Adrenal gland (tissue), 12 donors: ENCODE results near the gene EIF1AD. TPM values are rescaled to one million over a fixed set of nuclear protein-coding genes. Genes with fewer than 3 reads are reported as not detected.

ENCODE experiments used
- DNase-seq, 7 donors: peaks; one replicate each; pipeline ENCODE4 v3.0.0-alpha.2; 2019 to 2020
- H3K27ac ChIP-seq, 5 donors: fragments of 200-600 bp; sonication (generic) in 4 of 5; 1 replicate in 3 of 5; 2 replicates in 2 of 5; pipeline versions ENCODE4 v1.5.1 to v1.8.0; 2016 to 2020; ENCODE audit warnings: mild to moderate bottlenecking in 1 of 5
- H3K27me3 ChIP-seq: fragments of 200-600 bp; 2 replicates; pipeline ENCODE4 v1.8.0; 2021
- H3K36me3 ChIP-seq, 2 donors: fragments of 200-600 bp; replicated peaks in 1 of 2; 1 replicate in 1 of 2; 2 replicates in 1 of 2; pipeline versions ENCODE4 v1.5.1 to v1.8.0; 2018 to 2022
- H3K4me1 ChIP-seq, 2 donors: fragments of 200-600 bp; replicated peaks in 1 of 2; 1 replicate in 1 of 2; 2 replicates in 1 of 2; pipeline versions ENCODE4 v1.5.1 to v1.8.0; 2018 to 2021
- H3K4me3 ChIP-seq, 4 donors: fragments of 200-600 bp; sonication (generic) in 3 of 4; one replicate each; pipeline ENCODE4 v1.5.1; 2016 to 2018
- H3K9me3 ChIP-seq, 3 donors: fragments of 200-600 bp; sonication (generic) in 1 of 3; replicated peaks in 1 of 3; 1 replicate in 2 of 3; 2 replicates in 1 of 3; pipeline versions ENCODE4 v1.5.1 to v1.8.0; 2016 to 2021
- CTCF ChIP-seq, 6 experiments: fragments of 450-650 bp in 4 of 6; fragments of 200-600 bp in 2 of 6; sonication (generic) in 1 of 6; IDR thresholded peaks; 1 replicate in 5 of 6; 2 replicates in 1 of 6; pipeline versions ENCODE4 v1.5.1 to v1.8.0; 2016 to 2021; ENCODE audit warnings: antibody characterized with exemption in 6 of 6, mild to moderate bottlenecking in 2 of 6, moderate library complexity in 1 of 6
- POLR2A ChIP-seq, 2 donors: fragments of 450-650 bp; IDR thresholded peaks; one replicate each; pipeline ENCODE4 v1.6.1; 2017; ENCODE audit warnings: antibody characterized with exemption in 2 of 2, mild to moderate bottlenecking in 2 of 2, moderate library complexity in 1 of 2
- whole genome bisulfite sequencing, 4 donors: extraction: QIAGEN DNeasy Blood & Tissue Kit in 2 of 4; methylation state at CpG; one replicate each; pipeline versions ENCODE4 v1.1.5 to v1.1.7; 2013 to 2017; 5-methylcytosine and 5-hydroxymethylcytosine counted together
- intact Hi-C, 2 donors: fragments of 100-400 bp; cut with DNase I; formaldehyde crosslinking; loops; one replicate each; pipeline versions ENCODE4 v1.14.1 to v1.15.0; 2022 to 2023
- polyA plus RNA-seq, 3 donors: library from polyadenylated mRNA; stranded (reverse); fragments of 200-250 nt in 2 of 3; fragments of 350-450 nt in 1 of 3; fragmentation: Illumina TruSeq in 1 of 3; extraction: RNeasy Lipid Tissue Mini Kit (QIAGEN cat#74804) in 1 of 3; gene quantifications; one replicate each; pipeline ENCODE4 v1.2.3, GENCODE V29; 2013 to 2014
- total RNA-seq, 9 donors: library from RNA; depleted of rRNA in 4 of 9; stranded (reverse); fragments of >200 nt in 4 of 9; fragments of 120-200 nt in 1 of 9; fragmentation: NEBNext Ultra II Directional in 1 of 9; extraction: Animal tissue kit (Norgen Biotek cat#: 25700) in 1 of 9; gene quantifications; one replicate each; pipeline versions ENCODE4 v1.1.0 to v1.2.4, GENCODE V29; 2013 to 2023
- donor health status: healthy with polysubstance abuse.
- donor health status: Bipolar disorder and iron deficiency.
- donor health status: DM: yes; HTN: yes; CAD: no.
- donor health status: DM: no; HTN: no; CAD: no.
- donor health status: DM: no; HTN: no; CAD: no.
- donor health status: DM: yes; HTN: yes; CAD: no.

The EIF1AD gene
- total and polyA plus RNA-seq, 12 donors = 15.5 to 49.0 (median 29.6) TPM

GRCh38 chr11:65976216-65977176 lies 25.5 kb downstream of the EIF1AD start:
- no peak for DNase-seq
- H3K36me3 ChIP-seq = peaks cover 0 to 38% of the 10 kb centered on the region in 2 donors
- intact Hi-C loops = no loop called here

GRCh38 chr11:65975771-65976170 lies 26.2 kb downstream of the EIF1AD start:
- TF ChIP-seq POLR2A (IDR thresholded peaks at IDR 0.05) (no peak), CTCF (IDR thresholded peaks at IDR 0.05) (no peak)
- Histone ChIP-seq H3K27ac (no peak overlapping the region), H3K27me3 (no peaks in the 10 kb centered on the region), H3K9me3 (no peaks in the 10 kb centered on the region), H3K4me3 (no peak overlapping the region), H3K36me3 (peaks cover 0 to 38% of the 10 kb centered on the region in 2 donors), H3K4me1 (no peaks in the 10 kb centered on the region)
- intact Hi-C loops = no loop called here
- WGBS, 4 donors = 94 to 96% (median 94%) methylated on average over 9 of the region's 9 CpGs
- DNase-seq = no peak

More at GRCh38 chr11:65976216-65977176, 25.5 kb downstream of the EIF1AD start:
- H3K27ac ChIP-seq = no peak overlapping the region
- H3K4me1 ChIP-seq = no peaks in the 10 kb centered on the region
- no peaks in the 10 kb centered on the region for H3K9me3 ChIP-seq
- no peak overlapping the region for H3K4me3 ChIP-seq
- 85 to 90% (median 86%) methylated on average over 23 to 43 of the region's 43 CpGs for WGBS, 4 donors
- H3K27me3 ChIP-seq = no peaks in the 10 kb centered on the region
- TF ChIP-seq CTCF (IDR thresholded peaks at IDR 0.05) (no peak), POLR2A (IDR thresholded peaks at IDR 0.05) (no peak)

- peaks cover 0 to 41% of the 10 kb centered on the region in 2 donors for H3K36me3 ChIP-seq
- no peaks in the 10 kb centered on the region for H3K27me3 ChIP-seq
- no peak overlapping the region for H3K4me3 ChIP-seq
- intact Hi-C loops = no loop called here
- H3K4me1 ChIP-seq = no peaks in the 10 kb centered on the region
- DNase-seq = no peak
- no peaks in the 10 kb centered on the region for H3K9me3 ChIP-seq
- WGBS, 4 donors = 86 to 93% (median 90%) methylated on average over 13 of the region's 13 CpGs
- no peak overlapping the region for H3K27ac ChIP-seq
- TF ChIP-seq CTCF (IDR thresholded peaks at IDR 0.05) = no peak
- TF ChIP-seq POLR2A (IDR thresholded peaks at IDR 0.05) = no peak
Measured at GRCh38 chr11:65973439-65974110, 28.4 kb downstream of the EIF1AD start.

- H3K4me3 ChIP-seq = no peak overlapping the region
- H3K27ac ChIP-seq = no peak overlapping the region
- no peaks in the 10 kb centered on the region for H3K9me3 ChIP-seq
- intact Hi-C loops = no loop called here
- 94 to 97% (median 95%) methylated on average over 8 of the region's 8 CpGs for WGBS, 4 donors
- no peak for DNase-seq
- no peaks in the 10 kb centered on the region for H3K27me3 ChIP-seq
- no peak for TF ChIP-seq CTCF (IDR thresholded peaks at IDR 0.05)
- TF ChIP-seq POLR2A (IDR thresholded peaks at IDR 0.05) = no peak
- no peaks in the 10 kb centered on the region for H3K4me1 ChIP-seq
- peaks cover 0 to 41% of the 10 kb centered on the region in 2 donors for H3K36me3 ChIP-seq
Measured at GRCh38 chr11:65972116-65972515, 29.8 kb downstream of the EIF1AD start.
